Testis (tissue), 3 donors: ENCODE data around the gene HOXA6. TPM values are rescaled to one million over a fixed set of nuclear protein-coding genes. Genes with fewer than 3 reads are reported as not detected.

Source experiments
- DNase-seq: peaks from one replicate; pipeline ENCODE4 v3.0.0-alpha.2; 2019
- H3K27ac ChIP-seq, 2 donors: fragments of 200-600 bp; sonication (generic); one replicate each; pipeline ENCODE4 v1.5.1; 2019
- H3K27me3 ChIP-seq: fragments of 200-600 bp; sonication (generic); one replicate; pipeline ENCODE4 v1.5.1; 2019
- H3K36me3 ChIP-seq: fragments of 200-600 bp; sonication (generic); one replicate; pipeline ENCODE4 v1.5.1; 2017; ENCODE audit warnings: low read depth; ENCODE audit errors: missing control alignments
- H3K4me1 ChIP-seq: fragments of 200-600 bp; sonication (generic); one replicate; pipeline ENCODE4 v1.5.1; 2019
- H3K4me3 ChIP-seq, 2 donors: fragments of 200-600 bp; sonication (generic); one replicate each; pipeline ENCODE4 v1.5.1; 2017 to 2019
- H3K9me3 ChIP-seq: fragments of 200-600 bp; sonication (generic); one replicate; pipeline ENCODE4 v1.5.1; 2017
- POLR2A ChIP-seq: fragments of 450-650 bp; IDR thresholded peaks from one replicate; pipeline ENCODE4 v1.6.1; 2017; ENCODE audit warnings: antibody characterized with exemption, mild to moderate bottlenecking, moderate library complexity
- WGBS, 2 donors: methylation state at CpG; one replicate each; pipeline ENCODE4 v1.1.5; 2018; 5-methylcytosine and 5-hydroxymethylcytosine counted together
- intact Hi-C: fragments of 100-400 bp; cut with DNase I; formaldehyde crosslinking; loops from one replicate; pipeline ENCODE4 v1.15.1; 2023; ENCODE audit warnings: low total_unique reads
- polyA plus RNA-seq: library from polyadenylated mRNA; stranded (reverse); fragments of 350-450 nt; fragmentation: Illumina TruSeq; extraction: RNeasy Lipid Tissue Mini Kit (QIAGEN cat#74804); gene quantifications from one replicate; pipeline ENCODE4 v1.2.3, GENCODE V29; 2014; ENCODE audit warnings: low read depth, low replicate concordance; ENCODE audit not compliant: insufficient read depth
- total RNA-seq, 2 donors: library from RNA; depleted of rRNA; stranded (reverse); fragments of >200 nt; gene quantifications; one replicate each; pipeline ENCODE4 v1.2.3, GENCODE V29; 2016
- TF ChIP-seq, protein P1 (sequence below), 3 experiments: fragments of 450-650 bp in 2 of 3; fragments of 200-600 bp in 1 of 3; sonication (generic) in 1 of 3; IDR thresholded peaks; one replicate each; pipeline ENCODE4 v1.5.1; 2016 to 2019; ENCODE audit warnings: antibody characterized with exemption in 3 of 3, mild to moderate bottlenecking in 2 of 3, moderate library complexity in 1 of 3

The HOXA6 gene
- total and polyA plus RNA-seq, 3 donors from 2014 or later, result 0.37 TPM; not detected in 2

DNA sequence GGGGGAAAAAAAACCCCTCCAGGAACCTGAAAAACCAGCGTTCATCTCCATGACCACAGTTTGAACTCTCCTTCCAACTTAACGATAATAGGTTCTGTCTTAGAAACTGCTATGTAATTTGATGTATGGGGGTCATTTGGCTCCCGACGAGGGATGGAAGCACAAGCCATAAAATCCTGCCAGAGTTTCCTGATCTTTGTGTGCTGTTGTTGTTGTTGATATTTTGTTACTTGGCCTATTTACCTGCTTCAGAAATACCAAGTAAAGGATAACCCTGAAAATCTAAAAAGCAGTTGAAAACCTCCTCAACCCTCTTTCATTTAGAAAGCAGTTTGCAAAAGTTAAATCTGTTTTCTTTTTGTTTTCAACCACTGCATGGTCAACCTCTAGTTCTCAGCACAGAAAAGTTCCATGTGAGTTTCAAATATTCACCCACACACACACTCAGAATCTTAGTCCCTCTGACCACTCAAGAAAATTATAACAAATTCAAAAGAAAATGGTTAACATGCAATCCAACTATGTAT, 35.8 kb downstream of the HOXA6 start:
- Histone ChIP-seq H3K27ac (no peak overlapping the region), H3K27me3 (no peaks in the 10 kb centered on the region), H3K4me3 (no peak overlapping the region), H3K4me1 (no peaks in the 10 kb centered on the region), H3K9me3 (no peaks in the 10 kb centered on the region), H3K36me3 (no peaks in the 10 kb centered on the region)
- no peak for DNase-seq
- intact Hi-C loops, result no loop called here
- 21 to 34% methylated on average over 4 of the region's 4 CpGs for WGBS, 2 donors
- TF ChIP-seq, protein P1, sequence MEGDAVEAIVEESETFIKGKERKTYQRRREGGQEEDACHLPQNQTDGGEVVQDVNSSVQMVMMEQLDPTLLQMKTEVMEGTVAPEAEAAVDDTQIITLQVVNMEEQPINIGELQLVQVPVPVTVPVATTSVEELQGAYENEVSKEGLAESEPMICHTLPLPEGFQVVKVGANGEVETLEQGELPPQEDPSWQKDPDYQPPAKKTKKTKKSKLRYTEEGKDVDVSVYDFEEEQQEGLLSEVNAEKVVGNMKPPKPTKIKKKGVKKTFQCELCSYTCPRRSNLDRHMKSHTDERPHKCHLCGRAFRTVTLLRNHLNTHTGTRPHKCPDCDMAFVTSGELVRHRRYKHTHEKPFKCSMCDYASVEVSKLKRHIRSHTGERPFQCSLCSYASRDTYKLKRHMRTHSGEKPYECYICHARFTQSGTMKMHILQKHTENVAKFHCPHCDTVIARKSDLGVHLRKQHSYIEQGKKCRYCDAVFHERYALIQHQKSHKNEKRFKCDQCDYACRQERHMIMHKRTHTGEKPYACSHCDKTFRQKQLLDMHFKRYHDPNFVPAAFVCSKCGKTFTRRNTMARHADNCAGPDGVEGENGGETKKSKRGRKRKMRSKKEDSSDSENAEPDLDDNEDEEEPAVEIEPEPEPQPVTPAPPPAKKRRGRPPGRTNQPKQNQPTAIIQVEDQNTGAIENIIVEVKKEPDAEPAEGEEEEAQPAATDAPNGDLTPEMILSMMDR (IDR thresholded peaks at IDR 0.05), result no peak
- no peak for TF ChIP-seq POLR2A

DNA sequence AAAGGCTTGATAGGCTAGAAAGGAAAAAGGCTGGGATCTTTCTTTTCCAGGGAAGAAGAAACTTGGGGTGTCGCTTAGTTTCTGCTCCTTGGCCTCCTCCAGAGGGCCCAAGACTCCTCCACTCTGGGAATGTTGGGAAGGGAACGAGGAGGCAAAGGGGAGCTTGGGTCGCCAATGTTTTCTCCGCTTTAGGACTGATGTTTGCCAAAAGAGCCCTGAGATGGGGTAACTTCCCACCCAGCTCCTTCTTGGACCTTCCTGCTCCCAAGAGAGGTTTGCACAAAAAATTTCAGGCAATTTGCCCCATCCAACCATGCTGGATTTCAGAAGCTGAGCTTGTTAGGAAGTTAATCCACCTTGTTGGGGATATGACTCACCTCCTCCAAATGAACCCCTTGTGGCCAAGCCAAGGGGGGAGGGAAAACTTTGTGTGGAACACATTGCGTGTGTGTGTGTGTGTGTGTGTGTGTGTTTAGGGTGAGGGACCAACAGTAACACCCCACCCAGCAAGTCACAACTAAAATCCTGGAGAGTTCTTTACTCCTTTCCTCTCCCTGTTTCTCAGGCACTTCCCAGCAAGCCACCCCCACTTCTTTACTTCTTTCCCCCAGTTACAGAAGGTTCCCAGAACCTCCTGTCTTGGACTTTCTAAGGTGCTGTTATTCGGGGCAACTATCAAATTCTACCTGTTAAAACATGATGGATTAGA, 36.4 kb downstream of the HOXA6 start:
- Histone ChIP-seq H3K27ac (no peak overlapping the region), H3K27me3 (no peaks in the 10 kb centered on the region), H3K4me1 (no peaks in the 10 kb centered on the region), H3K9me3 (no peaks in the 10 kb centered on the region), H3K36me3 (no peaks in the 10 kb centered on the region), H3K4me3 (no peak overlapping the region)
- intact Hi-C loops, result no loop called here
- WGBS, 2 donors, result 35 to 44% methylated on average over 5 to 6 of the region's 6 CpGs
- TF ChIP-seq POLR2A, result no peak
- TF ChIP-seq, protein P1 (IDR thresholded peaks at IDR 0.05), result no peak
- DNase-seq, result no peak

DNA sequence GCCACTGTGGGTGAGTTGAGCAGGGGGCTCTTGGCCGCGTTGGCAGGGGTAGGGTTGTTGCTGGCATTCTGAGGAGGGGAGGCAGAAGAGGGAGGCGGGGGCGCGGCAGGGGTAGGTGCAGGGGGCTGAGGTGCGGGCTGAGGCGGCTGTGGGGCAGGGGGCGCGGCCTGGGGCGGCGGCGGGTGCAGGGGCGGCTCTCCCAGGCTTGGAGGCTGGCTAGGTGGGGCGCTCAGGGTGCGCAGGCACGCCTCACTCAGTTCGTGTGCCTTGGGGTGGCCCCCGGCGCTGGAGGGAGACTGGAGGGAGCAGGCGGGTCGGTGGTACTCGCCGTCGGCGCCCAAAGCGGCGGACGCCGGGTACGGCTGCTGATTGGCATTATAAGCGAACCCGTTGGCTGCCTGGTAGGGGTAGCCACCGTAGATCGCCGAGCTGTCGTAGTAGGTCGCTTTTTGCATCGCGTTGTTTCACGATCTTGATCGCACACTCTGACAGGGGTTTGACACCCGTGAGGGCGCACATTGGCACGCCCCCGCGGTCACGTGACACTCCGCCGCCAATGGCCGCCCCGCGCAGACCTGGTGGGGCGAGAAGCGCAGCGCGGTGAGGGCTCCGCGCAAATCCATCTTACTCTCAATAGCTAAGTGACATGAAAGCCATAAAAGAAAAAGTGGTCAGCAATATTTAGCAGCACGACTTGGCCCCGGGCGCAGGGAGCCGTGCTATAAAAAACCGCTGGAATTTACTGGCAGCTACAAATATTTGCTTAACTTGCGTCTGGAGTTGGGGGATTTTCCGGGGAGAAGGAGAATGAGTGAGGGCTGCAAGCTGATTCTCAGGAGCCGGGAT, 37.2 kb downstream of the HOXA6 start:
- H3K9me3 ChIP-seq, result no peaks in the 10 kb centered on the region
- H3K27ac ChIP-seq, result no peak overlapping the region
- H3K4me3 ChIP-seq, result peak overlapping the region; percentile 8 to 21
- peak; percentile 60 for DNase-seq
- intact Hi-C loops, result no loop called here
- no peaks in the 10 kb centered on the region for H3K4me1 ChIP-seq
- no peaks in the 10 kb centered on the region for H3K27me3 ChIP-seq
- H3K36me3 ChIP-seq, result no peaks in the 10 kb centered on the region
- TF ChIP-seq POLR2A, result no peak
- TF ChIP-seq, protein P1 (IDR thresholded peaks at IDR 0.05), result no peak
- WGBS, 2 donors, result 15 to 18% methylated on average over 23 to 66 of the region's 66 CpGs

DNA sequence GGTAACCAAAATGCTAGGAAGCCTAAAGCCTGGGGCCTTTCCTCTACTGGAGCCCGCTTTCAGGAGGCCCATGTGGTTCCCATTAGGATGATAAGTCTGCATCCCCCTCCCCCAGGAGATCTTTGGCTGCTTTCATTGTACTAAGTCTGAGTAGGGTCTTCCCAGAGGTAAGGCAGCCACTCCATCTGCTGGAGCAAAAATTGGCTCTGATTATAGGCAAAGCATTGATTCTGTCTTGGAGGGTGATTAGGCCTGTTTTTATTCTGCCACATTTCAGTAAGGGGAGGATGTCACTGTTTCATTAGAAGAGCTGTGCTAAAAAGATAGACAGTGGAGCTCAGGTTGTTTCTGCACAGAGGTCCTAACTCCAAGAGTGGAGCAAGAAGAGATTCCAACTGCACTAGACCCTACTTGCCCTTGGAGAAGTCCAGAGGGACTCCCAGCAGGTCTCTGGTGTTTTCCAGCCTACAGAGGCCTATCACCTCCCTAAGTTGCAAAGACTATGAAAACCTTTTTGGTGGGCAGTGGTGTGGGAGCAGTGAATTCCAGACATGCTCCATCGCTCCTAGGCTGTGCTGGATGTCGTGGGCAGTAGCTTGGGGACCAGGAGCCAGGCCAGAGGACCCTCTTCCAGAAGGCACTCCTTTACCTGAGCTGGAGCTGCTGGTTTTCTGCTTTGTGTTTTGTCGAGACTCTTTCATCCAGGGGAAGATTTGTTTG, 37.9 kb downstream of the HOXA6 start:
- H3K27me3 ChIP-seq, result no peaks in the 10 kb centered on the region
- intact Hi-C loops, result no loop called here
- H3K27ac ChIP-seq, result no peak overlapping the region
- no peaks in the 10 kb centered on the region for H3K9me3 ChIP-seq
- no peak overlapping the region for H3K4me3 ChIP-seq
- TF ChIP-seq, protein P1 (IDR thresholded peaks at IDR 0.05), result no peak
- no peak for TF ChIP-seq POLR2A
- DNase-seq, result no peak
- no peaks in the 10 kb centered on the region for H3K36me3 ChIP-seq
- WGBS, 2 donors, result 64 to 75% methylated on average over 4 of the region's 4 CpGs
- H3K4me1 ChIP-seq, result no peaks in the 10 kb centered on the region
